ENCODE data around the gene LAMB2. TPM values are rescaled to one million over a fixed set of nuclear protein-coding genes. Genes with fewer than 3 reads are reported as not detected.

The LAMB2 gene
- total RNA-seq, 1 donor from 2014 or later, result 16.6 TPM

- H3K9me3 Mint-ChIP-seq (ENCODE audit: unreplicated experiment), result peaks cover 4% of the 10 kb centered on the region
- TF ChIP-seq CTCF (IDR thresholded peaks at IDR 0.05; ENCODE audit: partially characterized antibody, unreplicated experiment), result no peak
- peak; percentile 22 for DNase-seq
- no peaks in the 10 kb centered on the region for H3K4me1 Mint-ChIP-seq (ENCODE audit: low read depth, unreplicated experiment)
- peak overlapping the region; percentile 55 for H3K27ac Mint-ChIP-seq (ENCODE audit: unreplicated experiment)
- H3K27me3 Mint-ChIP-seq (ENCODE audit: unreplicated experiment), result peaks cover 8% of the 10 kb centered on the region
- no peaks in the 10 kb centered on the region for H3K36me3 Mint-ChIP-seq (ENCODE audit: unreplicated experiment)
- no peak overlapping the region for H3K4me3 Mint-ChIP-seq (ENCODE audit: unreplicated experiment)
Measured at GRCh38 chr3:49124991-49125670, 7.7 kb downstream of the LAMB2 start.

- Mint-ChIP-seq H3K4me3 (ENCODE audit: unreplicated experiment) (no peak overlapping the region), H3K36me3 (ENCODE audit: unreplicated experiment) (no peaks in the 10 kb centered on the region), H3K27ac (ENCODE audit: unreplicated experiment) (no peak overlapping the region), H3K27me3 (ENCODE audit: unreplicated experiment) (peaks cover 8% of the 10 kb centered on the region), H3K4me1 (ENCODE audit: low read depth, unreplicated experiment) (no peaks in the 10 kb centered on the region), H3K9me3 (ENCODE audit: unreplicated experiment) (peaks cover 4% of the 10 kb centered on the region)
- no peak for DNase-seq
- TF ChIP-seq CTCF (IDR thresholded peaks at IDR 0.05; ENCODE audit: partially characterized antibody, unreplicated experiment), result no peak
Measured at GRCh38 chr3:49124203-49124602, 8.6 kb downstream of the LAMB2 start.

GRCh38 chr3:49123687-49124086 lies 9.2 kb downstream of the LAMB2 start:
- Mint-ChIP-seq H3K4me3 (ENCODE audit: unreplicated experiment) (no peak overlapping the region), H3K27ac (ENCODE audit: unreplicated experiment) (no peak overlapping the region), H3K9me3 (ENCODE audit: unreplicated experiment) (peaks cover 4% of the 10 kb centered on the region), H3K27me3 (ENCODE audit: unreplicated experiment) (peaks cover 8% of the 10 kb centered on the region), H3K4me1 (ENCODE audit: low read depth, unreplicated experiment) (no peaks in the 10 kb centered on the region), H3K36me3 (ENCODE audit: unreplicated experiment) (no peaks in the 10 kb centered on the region)
- TF ChIP-seq CTCF (IDR thresholded peaks at IDR 0.05; ENCODE audit: partially characterized antibody, unreplicated experiment), result no peak
- no peak for DNase-seq

GRCh38 chr3:49122886-49123545 lies 9.8 kb downstream of the LAMB2 start:
- Mint-ChIP-seq H3K36me3 (ENCODE audit: unreplicated experiment) (no peaks in the 10 kb centered on the region), H3K4me3 (ENCODE audit: unreplicated experiment) (no peak overlapping the region), H3K9me3 (ENCODE audit: unreplicated experiment) (peaks cover 4% of the 10 kb centered on the region), H3K27me3 (ENCODE audit: unreplicated experiment) (peaks cover 8% of the 10 kb centered on the region), H3K4me1 (ENCODE audit: low read depth, unreplicated experiment) (no peaks in the 10 kb centered on the region), H3K27ac (ENCODE audit: unreplicated experiment) (no peak overlapping the region)
- no peak for DNase-seq
- no peak for TF ChIP-seq CTCF (IDR thresholded peaks at IDR 0.05; ENCODE audit: partially characterized antibody, unreplicated experiment)

GRCh38 chr3:49122451-49122850 lies 10.4 kb downstream of the LAMB2 start:
- Mint-ChIP-seq H3K4me3 (ENCODE audit: unreplicated experiment) (peak overlapping the region; percentile 20), H3K36me3 (ENCODE audit: unreplicated experiment) (no peaks in the 10 kb centered on the region), H3K4me1 (ENCODE audit: low read depth, unreplicated experiment) (no peaks in the 10 kb centered on the region), H3K9me3 (ENCODE audit: unreplicated experiment) (peaks cover 4% of the 10 kb centered on the region), H3K27me3 (ENCODE audit: unreplicated experiment) (peaks cover 8% of the 10 kb centered on the region), H3K27ac (ENCODE audit: unreplicated experiment) (no peak overlapping the region)
- DNase-seq, result no peak
- TF ChIP-seq CTCF (IDR thresholded peaks at IDR 0.05; ENCODE audit: partially characterized antibody, unreplicated experiment), result no peak
